Left renal cortex interstitium (tissue), 4 donors: ENCODE results near the gene CTTNBP2NL. TPM values are rescaled to one million over a fixed set of nuclear protein-coding genes. Genes with fewer than 3 reads are reported as not detected.
"Not testable (repeated sequence)": the region's sequence is repeated elsewhere in the genome, so short reads cannot be mapped to it uniquely, and the experiment has no call there.

Experiments
- DNase-seq, 4 donors: peaks; one replicate each; pipeline ENCODE4 v3.0.0-alpha.2; 2013; ENCODE audit warnings: low read depth in 4 of 4, low spot score in 2 of 4, missing footprints in 1 of 4
- polyA plus RNA-seq, 4 donors: library from polyadenylated mRNA; unstranded; fragments of 120-200 nt; gene quantifications; one replicate each; pipeline ENCODE4 v1.2.1, GENCODE V29; 2013; ENCODE audit not compliant: insufficient read length in 4 of 4

Gene CTTNBP2NL
- polyA plus RNA-seq, 4 donors, result 36.9 to 41.2 (median 40.5) TPM

DNA sequence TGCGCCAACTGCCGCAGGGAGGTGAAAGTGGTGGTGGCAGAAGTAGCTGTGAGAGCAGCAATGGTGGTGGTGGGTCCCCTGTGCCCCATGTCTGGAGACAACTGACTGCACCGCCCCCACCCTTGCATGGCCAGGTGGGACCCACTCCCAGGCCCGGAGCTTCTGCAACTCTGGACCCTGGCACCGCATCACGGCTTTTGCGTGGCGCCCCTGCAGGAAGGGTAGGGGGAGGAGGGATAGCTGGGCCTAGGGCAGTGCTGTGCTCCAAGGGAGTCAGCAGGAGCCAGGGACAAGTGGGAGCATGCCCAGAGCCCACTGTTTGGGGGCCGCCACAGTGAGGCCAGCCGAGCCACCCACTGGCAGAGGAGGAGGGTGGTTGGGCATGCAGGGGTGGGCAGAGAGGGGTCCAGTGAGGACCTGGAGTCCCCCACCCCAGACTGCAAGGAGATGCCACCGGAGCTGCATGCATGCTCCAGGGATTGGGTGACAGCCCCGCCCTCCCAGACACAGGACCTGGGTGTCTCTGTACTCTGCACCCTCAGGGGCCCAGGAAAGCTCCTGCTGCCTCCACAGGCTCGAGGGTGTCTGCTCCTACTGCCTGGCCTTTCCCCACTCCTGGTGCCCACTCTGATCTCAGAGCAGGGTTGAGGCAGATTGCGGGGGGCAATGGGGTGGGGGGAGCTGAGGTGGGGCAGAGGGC is 9.8 kb upstream of the CTTNBP2NL start:
- DNase-seq, result no peak

DNA sequence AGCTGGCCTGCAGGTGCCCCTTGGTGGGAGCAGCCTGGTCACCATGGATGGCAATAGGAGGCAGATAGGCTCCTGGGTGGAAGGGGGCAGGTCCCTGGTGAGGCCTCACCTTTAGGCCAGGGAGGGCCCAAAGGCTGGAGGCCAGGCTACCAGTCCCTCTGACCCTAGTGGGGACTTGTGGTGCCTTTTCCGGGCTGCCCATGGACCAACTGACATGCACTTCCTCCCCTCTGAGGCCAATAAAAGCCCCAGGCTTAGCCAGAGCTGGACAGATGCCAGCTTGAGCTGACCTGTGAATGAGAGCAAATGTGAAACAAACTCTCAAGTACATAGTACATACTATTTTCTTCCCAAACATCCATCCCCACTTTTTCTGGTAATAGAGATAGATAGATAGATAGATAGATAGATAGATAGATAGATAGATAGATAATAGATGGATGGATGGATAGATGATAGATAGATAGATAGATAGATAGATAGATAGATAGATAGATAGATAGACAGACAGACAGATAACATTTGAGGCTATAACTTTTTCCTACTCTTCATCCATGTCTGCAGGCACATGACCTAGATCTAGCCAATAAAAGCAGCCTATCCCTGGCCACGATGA is 9.2 kb upstream of the CTTNBP2NL start:
- DNase-seq, result no peak

DNA sequence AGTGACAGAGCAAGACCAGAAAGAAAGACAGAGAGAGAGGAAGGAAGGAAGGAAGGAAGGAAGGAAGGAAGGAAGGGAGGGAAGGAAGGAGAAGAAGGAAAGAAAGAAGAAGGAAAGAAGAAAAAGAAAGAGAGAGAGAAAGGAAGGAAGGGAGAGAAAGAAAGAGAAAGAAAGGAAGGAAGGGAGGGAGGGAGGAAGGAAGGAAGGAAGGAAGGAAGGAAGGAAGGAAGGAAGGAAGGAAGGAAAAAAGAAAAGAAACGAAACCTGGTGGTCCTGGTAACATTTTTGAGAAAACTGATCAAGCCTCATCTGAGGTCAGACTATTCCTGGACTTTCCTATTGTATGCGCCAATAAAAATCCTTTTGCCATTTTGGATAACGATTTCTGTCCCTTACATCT is 8.2 kb upstream of the CTTNBP2NL start:
- no peak for DNase-seq

DNA sequence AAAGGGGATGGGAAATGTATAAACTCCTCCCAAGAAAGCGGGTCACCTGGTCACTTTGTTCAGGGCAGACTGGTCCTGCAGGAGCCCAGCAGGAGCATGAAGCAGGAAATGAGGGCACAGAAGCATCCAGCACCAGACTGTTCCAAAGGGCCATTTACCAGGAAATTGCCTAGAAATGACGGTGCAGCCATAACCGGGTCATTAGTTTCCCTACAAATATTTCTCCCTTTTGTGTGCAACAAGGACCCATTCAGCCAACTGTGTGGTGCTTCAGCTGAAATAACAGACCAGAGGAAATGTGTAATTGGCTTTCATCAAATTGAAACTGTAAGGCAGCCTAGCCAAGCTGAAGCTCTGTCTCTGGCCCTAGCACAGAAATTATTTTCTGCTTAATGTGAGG is 7.6 kb upstream of the CTTNBP2NL start:
- DNase-seq, result no peak

DNA sequence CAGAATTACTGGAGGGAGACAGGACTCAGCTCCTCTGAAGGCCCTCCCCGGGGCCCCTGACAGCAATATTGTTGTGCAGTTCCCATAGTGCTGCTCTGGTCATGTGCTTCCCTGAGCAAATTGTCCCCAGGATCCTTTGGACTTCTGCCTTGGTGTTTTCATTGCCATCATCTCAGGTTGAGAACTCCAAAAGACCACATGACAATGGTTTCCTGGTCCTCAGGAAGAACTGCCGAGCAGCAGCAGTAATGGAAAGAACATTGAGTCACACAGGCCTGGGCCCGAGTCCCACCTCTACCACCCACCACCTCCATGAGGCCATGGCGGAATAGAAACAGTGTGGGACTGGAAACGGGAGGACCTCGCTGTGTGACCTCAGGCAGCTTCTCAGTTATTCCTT is 6.3 kb upstream of the CTTNBP2NL start:
- DNase-seq, result no peak

DNA sequence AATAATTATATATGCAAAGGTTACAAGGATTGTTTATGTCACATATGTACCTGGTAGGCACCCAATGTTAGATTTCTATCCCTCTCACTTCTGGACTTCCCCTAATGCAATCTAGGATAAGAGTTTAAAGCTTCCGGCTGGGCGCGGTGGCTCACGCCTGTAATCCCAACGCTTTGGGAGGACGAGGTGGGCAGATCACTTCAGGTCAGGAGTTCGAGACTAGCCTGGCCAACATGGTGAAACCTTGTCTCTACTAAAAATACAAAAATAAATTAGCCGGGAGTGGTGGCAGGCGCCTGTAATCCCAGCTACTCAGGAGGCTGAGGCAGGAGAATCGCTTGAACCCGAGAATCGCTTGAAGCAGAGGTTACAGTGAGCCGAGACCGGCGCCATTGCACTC is 5.7 kb upstream of the CTTNBP2NL start:
- not testable (repeated sequence) for DNase-seq

DNA sequence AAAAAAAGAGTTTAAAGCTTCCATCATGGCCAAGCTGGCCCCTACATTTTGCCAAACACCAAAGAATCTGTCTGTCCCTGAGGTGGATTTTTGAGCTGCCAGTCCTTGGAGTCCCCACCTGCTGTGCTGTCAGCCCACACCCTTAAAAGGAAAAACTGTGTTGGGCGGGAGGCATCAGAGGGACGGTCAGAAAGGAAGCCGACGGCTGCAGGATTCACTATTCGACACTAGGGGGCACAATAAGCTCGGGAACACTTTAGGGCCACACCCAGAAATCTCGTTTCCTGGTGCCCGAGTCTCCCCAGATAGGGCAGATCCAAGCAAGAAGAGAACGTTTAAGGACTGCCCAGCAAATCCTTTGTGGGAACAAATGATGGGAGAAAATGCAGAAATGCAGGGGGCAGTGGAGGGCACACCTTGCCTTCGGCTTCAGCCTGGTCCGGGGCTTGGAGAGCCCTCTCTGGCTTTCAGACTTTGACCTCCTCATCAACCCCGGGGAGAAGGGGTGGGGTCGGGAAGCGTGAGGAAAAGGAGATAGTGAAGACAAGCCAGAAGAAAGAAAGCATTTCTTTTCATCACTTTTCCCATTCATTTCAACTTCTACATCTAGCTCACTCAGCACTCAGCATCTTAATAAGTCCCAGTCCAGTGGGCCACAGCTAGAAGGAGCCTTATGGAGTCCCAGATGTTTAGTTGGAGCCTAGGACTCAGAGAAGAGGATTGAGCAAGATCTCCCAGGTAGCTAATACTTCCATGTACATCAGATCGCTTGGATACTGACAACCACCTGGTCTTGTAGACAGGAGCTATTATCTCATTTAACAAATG is 5.0 kb upstream of the CTTNBP2NL start:
- DNase-seq, result peak; percentile 81 to 94 (median 86)

DNA sequence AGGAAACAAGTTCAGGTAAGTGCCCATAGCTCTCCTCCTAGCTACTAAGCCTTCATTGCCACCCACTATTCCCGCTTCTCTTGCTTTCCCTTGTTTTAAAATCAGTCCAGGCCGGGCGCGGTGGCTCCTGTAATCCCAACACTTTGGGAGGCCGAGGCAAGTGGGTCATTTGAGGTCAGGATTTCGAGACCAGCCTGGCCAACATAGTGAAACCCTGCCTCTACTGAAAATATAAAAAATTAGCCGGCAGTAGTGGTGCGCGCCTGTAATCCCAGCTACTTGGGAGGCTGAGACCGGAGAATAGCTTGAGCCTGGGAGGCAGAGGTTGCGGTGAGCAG is 4.4 kb upstream of the CTTNBP2NL start:
- no peak for DNase-seq

DNA sequence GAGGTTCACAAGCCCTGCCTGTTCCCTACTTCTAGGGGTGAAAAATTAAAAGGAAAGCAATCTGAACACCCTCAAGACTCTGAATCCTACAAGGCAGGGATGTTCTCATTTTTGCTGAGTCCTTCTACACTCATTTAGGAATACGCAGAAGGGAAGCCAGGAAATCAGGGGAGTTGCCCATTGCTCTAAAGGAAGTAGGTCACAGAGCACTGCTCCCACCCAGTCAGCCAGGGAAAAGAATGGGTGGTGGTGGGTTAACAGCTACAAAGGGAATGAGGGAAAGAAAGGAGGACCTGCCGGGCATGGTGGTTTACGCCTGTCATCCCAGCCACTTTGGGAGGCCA is 2.4 kb upstream of the CTTNBP2NL start:
- no peak for DNase-seq

DNA sequence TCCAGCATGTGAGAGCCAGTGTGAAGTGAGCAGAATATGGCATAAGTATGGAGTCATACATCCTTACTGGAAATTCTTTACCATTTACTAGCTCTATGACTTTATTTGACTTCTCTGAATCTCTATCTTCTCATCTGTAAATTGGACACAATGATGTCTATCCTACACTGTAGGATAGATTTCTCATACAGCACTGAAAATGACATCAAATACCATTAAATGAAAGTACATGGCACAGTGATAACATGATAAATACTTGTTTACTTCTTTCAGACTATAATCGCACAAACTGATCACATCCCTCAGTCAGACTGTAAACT is 1.3 kb upstream of the CTTNBP2NL start:
- DNase-seq, result no peak

DNA sequence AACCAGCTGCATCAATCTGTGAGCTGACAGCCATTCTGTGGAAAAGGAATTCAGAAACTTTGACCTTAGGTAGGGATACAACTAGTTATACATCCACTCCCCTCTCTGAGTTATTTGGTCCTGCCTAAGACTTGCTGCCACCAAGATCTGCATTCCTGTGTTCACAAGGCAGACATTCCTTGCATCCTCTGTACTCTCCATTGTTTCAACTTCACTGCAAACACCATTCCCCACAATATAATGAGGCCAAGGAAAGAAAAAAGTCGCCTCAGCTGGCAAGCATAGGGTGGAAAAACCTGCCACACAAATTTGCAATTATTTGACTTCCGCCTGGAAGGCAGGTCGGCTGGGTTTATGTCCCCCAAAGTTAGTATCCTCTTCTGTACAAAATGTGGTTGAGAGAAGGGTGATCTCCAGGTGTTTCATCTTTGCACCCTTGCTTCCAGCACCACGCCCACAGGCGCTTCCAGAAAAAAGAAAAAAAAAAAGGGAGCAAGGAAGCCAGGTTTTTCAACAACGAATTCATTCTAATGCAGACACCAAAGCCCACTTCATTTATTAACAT is 676 bp upstream of the CTTNBP2NL start:
- peak in 1 of 4 donors; percentile 60 for DNase-seq

DNA sequence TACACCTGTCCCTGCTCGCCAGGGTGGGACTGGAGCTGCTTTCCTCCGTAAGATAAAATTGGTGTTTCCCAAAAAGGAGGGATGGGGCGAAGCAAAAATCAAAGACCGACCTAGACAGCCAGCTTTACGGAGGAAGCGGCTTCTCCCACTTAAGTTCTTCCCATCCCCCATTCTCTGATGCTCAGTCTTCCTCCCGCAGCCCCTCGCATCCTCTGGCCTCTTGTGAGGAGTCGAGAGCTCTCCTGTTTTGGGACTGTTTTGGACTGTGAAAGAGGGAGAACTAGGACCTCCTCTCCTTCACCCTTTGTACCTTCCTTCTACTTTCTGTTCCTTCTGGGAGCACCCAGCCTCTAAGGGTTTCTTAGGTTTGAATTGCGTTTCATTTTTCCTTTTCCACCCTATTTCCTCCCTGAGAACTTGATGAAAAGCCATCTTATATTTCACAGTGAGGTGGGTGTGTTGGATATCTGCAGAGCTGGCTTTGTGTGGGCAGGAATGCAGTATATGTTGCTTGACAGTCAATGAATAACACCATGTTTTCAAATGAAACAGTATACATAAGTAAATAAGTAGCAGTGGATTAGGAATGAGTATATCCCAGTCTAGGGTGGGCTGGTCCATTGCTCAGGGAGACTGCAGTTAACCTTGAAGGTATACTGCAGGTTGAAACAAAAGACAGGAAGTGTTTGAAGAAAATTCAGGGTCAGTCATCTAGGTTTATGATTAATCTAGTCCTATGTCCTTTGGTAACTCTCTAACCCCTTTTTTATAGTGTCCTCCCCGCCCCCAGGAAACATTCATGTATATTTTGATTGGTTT is 848 bp downstream of the CTTNBP2NL start:
- peak in 1 of 4 donors; percentile 37 for DNase-seq

DNA sequence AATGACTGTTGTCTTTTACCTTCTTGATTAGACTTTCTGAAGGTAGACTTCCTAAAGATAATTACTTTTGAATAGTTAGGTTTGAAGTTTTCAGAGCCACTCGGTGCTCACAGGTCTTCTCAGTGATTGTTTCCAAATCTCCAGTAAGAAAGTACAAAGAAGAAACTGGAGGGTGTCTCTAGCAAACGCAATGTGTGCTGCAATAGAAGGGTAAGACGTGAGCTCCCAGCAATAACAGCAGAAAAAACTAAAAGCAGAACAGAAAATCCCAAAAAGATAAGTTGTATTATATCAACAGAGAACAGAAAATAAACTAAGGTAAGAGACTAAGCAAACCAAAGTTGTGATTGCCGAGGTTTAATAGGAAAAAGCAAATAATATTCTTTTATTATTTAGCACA is 1.8 kb downstream of the CTTNBP2NL start:
- no peak for DNase-seq

DNA sequence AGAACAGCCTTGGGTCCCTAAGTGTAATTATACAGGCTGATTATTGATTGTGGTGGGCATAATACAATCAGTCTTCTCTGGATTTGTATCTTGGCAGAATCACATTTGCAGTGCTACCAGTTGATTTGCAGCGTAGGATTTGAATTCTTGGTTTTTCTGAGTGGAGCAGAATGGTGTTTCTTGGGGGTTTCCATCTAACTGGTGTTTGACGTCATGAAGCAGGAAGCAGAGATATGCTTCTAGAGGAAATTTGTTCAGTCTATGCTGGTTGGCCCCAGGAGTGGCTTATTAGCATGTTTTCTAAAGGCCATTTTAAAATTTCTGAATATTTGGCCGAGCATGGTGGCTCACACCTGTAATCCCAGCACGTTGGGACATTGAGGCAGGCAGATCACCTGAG is 3.4 kb downstream of the CTTNBP2NL start:
- no peak for DNase-seq

DNA sequence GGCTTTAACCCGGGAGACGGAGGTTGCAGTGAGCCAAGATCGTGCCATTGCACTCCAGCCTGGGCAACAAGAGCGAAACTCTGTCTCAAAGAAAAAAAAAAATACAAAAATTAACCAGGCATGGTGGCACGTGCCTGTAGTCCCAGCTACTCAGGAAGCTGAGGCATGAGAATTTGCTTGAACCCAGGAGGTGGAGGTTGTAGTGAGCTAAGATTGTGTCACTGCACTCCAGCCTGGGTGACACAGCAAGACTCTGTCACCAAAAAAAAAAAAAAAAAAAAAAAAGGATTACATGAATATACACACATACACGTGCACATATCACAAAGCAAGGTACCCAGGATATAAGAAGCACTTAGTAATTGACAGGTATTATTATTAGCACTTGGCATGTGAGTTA is 4.7 kb downstream of the CTTNBP2NL start:
- DNase-seq, result not testable (repeated sequence)

DNA sequence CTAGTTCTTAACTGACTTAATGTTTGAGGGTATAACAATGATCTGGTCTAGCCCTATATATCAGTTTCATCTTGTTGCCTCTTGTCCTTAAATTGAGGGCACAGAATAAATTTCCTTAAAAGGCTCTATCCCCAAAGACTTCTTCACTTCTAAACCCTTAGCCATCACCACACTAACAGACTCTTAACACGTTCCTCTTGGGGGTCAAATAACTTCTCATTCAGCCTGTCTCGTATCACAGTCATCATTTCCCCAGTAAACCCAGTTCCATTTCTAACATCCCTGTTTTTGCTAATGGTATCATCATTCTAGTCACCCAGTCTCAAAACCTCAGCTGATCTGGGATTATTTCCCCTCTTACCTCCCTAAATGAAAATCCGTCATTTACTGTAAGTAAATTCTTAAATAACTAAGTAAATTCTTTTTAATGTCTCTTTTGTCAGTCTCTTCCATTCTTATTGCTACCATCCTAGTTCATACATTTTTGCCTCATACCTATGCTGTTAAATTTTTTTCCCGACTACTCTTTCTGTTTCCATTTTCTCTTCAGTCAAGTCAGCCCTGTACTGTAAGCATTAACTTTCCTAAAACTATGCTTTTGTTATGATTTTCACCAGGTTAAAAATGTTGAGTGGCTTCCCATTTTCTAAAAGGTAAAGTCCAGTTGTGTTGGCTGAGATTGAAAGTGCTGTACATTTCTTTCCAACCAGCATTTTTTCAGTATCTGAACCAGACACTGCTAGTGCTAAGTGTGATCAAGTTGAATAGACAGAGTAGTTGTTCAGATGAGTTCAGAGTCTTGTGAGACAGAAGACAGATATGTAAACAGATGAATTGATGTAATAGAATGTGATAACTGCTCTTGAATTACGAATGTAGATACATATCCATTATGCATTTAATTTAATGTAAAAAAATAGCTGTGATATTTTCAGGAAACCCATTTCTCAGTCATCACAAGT is 6.9 kb downstream of the CTTNBP2NL start:
- no peak for DNase-seq

DNA sequence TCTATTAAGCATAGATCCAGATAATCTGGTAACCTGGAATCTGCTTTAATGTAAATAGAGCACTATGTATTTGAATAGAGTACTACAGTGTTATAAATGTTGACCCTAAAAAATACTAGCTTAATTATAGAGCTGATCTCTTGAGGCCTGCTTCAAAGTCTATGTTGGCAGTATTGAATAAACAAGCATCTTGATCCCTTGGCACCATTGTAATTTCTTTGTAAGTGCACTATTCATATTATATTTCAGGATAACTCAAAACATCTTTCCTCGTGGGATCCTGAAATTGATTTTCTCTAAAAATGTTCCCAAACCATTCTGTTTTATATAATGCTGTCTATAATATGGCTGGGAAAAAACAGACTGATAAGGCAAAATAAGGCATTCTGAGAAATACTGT is 10.8 kb downstream of the CTTNBP2NL start:
- no peak for DNase-seq

DNA sequence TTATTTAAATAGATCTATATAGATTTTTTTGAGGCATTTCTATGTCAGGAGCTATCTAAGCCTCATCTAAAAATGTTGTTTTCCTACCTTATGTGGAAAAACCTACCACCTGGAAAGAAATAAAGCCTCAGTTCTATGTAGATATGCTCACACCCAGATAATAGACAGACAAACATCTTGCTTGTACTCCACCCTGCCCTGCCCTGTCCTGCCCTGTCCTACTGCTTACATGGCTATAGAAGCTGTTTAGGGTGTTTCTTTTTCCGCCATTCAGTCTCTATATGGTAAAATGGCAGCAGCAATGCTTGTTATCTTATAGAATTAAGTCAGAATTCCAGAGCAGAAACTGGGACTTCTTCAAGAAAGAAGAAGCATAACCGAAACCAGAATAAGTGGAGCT is 13.4 kb downstream of the CTTNBP2NL start:
- DNase-seq, result no peak

DNA sequence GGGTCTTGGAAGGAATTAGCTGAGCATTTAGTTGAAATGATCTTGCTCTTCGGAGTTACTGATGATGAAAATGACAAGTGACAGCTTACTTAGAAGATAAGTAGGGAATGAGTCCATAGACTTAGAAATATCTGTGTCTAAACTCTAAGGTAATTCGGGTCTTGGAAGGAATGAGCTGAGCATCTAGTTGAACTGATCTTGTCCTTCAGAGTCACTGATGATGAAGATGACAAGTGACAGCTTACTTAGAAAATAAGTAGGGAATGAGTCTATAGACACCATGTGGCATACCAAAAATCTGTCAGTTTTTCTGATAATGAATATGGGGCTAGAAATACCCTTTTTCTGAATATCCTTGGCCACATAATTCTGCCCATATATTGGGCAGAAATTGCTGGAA is 14.7 kb downstream of the CTTNBP2NL start:
- DNase-seq, result no peak

DNA sequence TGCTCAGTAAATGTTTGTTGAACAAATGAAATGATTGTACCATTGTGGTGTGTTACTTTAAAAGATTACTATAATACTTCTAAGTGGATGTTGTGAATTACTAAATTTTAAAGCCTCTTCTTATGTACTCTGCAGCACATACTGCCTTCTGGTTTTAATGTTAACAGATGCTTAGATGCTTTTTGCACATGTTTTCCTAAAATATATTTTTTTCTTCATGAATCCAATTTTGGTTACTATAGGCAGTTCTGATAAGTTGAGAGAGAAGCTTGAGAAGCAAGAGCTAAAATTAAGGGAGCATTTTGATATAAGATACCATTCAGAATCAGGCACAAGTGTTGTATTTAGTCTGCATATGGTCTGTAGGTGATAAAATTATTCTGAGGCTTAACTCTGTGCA is 21.3 kb downstream of the CTTNBP2NL start:
- no peak for DNase-seq
